A204.1 (cell line): ENCODE measurements around the gene STARD13.

ENCODE experiments used
- FAIRE-seq: peaks from 2 replicates; lab custom pipeline; 2012; peaks lifted over from hg19 to GRCh38; lab: Jason Lieb, UNC

The STARD13 gene

GRCh38 chr13:33110386-33110712, 175.2 kb downstream of the STARD13 start:
- FAIRE-seq: no peak

DNA sequence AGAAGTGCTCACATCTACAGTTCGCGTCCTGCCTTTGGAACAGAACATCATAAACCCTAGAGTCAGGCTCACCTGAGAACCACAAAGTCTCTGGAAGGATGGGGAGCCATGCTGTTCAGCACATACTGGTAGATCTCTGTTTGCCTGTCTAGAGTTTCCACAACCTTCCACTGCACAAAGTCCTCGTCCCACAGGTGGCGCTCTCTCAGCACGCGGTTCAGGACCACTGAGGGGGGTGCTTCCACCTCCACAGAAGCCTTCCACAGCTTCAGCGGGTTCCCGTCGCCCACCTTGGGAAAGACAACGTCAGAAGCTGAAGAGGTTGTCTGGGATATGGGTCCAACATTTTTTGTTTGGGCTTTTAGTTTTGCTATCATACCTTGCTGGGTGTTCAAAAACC, 175.8 kb downstream of the STARD13 start:
- no peak for FAIRE-seq

DNA sequence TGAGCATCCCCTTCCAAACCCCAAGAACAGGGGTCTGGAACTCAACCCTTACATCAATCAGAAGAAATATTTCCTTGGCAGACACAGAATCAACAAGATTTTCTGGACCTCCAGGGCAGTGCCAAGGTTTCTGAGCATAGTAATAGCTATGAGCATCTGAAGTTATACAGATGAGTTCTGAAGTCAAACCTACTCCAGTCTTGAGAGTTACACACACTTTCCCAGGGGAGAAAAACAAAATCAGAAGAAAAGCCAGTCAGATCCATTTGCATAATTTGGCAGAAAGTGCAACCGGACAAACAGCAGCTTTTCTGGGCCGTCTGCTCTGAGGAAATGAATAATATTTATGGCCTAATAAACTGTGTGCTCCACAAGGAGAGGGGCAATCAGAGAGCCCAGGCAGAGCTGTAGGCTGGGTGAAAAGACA, 176.3 kb downstream of the STARD13 start:
- FAIRE-seq: no peak

DNA sequence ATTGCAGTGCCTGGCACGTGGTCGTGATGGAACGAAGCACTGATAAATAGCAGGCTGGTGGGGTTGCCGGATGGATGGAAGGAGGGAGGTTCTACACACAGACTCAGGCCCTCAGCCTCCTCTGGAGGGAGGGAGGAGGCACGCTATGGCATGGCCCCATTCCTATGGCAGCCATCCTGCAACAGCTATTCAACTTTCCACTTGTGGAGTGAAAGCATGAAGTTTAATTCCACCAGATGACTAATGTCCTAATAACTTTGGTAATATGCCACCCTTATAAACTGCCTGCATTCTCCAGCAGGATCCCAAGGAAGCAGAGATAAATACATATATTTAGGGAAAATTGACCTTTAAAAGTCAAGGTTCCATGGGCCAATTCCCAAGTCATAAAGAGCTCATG, 176.9 kb downstream of the STARD13 start:
- FAIRE-seq: no peak

- no peak for FAIRE-seq
Measured at GRCh38 chr13:33107361-33107760, 178.2 kb downstream of the STARD13 start.

DNA sequence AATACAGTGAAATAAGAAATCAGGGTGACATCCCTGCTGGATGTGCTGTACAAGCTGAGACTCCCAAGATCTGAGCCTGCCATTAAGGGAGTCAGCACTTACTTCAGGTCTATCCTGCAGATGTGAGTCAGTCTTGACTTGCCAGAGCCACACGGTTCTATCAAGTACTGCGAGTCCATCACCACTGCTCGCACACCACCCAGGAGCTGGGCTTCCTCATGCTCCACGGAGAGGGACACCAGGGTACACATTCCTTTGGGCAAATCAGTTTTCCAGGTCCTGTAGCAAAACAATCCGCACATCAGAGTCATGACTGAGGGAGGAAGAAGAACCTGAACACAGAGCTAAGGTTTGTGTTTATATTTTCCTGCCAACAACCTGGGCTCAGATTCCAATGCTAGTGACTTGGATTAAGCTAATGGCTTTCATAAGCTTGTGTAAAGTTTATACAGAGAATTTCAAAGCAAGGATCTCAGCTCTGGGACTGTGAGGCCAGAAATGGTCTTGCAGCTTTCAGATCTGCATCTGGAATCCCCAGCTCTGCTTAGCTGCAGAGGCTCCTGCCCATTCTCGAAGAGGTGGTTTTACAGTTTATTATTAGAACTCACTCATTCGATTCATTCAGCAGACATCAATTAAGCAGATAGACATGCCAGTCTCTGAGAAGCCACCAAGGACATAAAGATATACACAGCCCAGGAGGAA, 178.7 kb downstream of the STARD13 start:
- FAIRE-seq: no peak

DNA sequence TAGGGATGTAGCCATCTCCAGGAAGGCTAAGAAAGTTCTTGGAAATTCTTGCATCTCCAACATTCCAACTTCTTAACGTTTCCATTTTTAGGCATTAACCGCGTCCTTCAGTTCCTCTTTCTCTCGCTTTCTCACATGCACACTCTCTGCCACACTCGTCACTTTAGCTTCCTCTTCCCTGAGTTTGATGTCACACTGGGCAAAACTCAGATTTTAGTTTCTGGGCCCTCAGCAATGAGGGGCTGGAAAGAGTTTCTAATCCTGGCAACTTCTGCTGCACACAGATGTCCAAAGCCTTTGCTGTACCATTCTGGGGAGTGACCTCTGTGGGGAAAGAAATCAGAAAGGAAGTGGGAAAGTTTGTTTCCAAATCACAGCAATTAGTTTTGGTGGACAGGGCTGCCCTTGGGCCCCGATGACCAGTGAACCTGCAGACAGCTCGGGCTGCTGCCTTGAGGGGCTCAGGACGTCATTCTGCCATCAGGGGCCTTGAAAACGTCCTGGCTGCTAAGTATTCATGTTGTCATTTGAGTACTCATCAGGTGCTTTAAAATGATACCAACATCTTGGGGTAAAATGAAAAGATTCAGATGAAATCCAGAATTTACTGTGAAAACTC, 180.1 kb downstream of the STARD13 start:
- no peak for FAIRE-seq

DNA sequence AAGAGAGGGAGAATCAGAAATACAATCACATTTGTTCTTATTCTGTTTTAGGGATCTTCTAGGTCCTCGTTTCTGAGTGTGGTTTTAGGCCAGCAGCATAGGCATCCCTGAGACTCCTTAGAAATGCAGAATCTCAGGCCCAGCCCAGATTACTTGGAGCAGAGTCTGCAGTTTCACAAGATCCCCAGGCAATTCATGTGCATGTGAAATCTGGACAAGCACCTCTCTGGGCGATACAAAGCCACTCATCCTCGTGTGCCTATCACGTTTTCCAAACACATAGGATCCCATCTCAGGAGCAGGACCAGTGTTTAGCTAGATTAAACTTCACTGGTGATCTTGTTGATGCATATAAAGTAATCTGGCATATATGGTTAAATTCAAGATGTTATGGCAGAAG, 182.1 kb downstream of the STARD13 start:
- no peak for FAIRE-seq

GRCh38 chr13:33101835-33102234, 183.7 kb downstream of the STARD13 start:
- FAIRE-seq: no peak

GRCh38 chr13:33100886-33101285, 184.7 kb downstream of the STARD13 start:
- FAIRE-seq: no peak

DNA sequence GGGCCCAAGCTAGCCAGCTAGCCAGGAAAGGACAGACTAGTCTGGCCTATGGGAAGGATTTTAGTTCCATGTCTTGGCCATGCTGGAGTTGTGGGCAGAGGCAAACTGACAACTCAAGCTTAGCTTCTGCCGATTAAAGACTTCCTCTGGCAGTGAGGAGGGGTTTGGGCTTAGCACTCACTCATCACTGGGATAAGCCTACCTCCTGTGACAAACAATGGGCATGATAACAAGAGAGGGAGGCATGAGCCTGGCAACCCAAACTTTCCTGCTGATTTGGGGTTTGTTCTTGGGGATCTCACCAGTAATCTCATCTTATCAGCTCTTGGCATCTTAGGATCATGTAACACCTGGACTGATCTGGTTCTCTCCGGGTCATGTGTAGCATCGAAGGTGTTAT, 185.7 kb downstream of the STARD13 start:
- no peak for FAIRE-seq

DNA sequence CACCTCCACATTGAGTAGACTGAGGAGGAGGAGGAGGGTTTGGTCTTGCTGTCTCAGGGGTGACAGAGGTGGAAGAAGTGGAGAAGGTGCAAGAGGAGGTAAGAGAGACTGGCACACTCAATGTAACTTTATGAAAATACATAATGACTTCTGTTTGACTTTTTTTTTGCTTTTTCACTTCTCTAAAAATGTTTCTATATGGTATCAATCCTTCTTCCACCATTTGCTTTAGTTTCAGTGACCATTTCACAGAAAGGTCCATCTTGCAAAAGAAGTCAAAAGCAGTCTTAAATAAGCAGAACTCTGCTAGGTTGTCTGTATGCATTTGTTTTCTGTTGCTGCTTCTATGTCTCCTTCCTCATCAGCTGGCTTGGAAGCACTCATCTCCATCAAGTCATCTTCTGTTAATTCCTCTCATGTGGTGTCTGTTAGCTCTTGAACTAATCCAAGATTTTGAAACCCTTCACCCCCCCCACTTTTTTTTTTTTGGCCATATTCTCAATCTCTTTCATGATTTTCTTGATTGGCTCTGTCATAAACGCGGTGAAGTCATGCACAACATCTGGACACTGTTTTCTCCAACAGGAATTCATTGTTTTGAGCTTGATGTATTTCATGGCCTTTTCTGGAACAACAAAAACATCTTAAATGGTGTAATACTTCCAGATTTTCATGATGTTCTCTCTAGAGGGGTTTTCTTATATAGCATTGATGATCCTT, 188.5 kb downstream of the STARD13 start:
- no peak for FAIRE-seq

GRCh38 chr13:33092073-33092987, 193.2 kb downstream of the STARD13 start:
- FAIRE-seq: no peak

DNA sequence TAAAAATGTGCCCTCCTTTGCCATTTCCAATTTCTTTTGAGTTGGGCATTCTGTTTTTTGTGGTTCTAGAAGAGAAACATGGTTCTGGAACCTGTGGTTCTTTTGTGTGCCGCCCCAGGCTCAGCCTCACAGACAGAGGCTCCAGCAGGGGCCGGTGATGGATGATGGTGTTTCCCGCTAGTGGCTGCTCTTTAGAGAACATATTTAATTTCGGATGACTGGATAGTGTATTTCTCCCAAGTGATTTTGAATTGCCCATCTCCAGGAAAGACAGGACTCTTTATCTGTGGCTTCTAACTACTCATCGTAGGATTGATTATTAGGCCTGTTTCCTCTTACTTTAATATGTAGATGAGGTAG, 194.2 kb downstream of the STARD13 start:
- no peak for FAIRE-seq

- no peak for FAIRE-seq
Measured at GRCh38 chr13:33090755-33091414, 194.7 kb downstream of the STARD13 start.

DNA sequence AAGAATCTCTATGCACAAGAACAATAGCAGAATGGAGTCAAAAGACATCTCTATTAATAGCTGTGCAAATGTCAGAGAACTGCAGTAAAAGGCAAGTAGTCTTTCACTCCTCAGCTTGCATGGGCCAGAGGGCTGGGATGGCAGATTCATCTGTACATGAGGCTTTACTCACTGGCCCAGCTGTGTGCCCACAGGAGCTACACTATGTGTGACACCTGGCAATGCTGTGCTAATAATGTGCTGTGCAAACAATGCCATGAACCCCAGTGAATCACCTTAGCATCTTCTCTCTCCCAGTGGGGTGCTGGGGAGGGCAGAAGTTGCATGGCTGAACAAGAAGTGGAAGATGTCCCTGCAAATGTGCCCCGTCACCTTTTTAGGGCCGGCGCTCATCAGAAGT, 196.2 kb downstream of the STARD13 start:
- no peak for FAIRE-seq

GRCh38 chr13:33087790-33088189, 197.8 kb downstream of the STARD13 start:
- no peak for FAIRE-seq

DNA sequence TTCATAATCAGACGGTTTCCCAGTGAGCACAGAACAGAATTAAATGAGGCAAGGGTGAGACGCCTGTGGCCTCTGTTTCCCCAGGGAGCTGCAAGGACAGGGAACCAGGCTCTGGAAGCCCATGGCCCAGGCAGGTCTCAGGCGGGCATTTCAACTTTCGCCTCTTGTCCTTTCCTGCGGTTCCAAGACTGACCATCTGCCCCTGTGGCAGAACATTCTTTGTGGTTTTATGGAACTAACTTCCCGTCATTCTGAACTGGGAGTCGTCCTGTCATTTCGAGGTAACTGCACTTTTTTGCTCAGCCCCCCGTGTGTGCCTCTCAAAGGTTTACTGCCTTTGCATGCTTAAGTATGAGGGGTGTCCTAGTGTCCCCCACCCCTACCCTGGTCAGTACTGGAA, 198.5 kb downstream of the STARD13 start:
- no peak for FAIRE-seq

DNA sequence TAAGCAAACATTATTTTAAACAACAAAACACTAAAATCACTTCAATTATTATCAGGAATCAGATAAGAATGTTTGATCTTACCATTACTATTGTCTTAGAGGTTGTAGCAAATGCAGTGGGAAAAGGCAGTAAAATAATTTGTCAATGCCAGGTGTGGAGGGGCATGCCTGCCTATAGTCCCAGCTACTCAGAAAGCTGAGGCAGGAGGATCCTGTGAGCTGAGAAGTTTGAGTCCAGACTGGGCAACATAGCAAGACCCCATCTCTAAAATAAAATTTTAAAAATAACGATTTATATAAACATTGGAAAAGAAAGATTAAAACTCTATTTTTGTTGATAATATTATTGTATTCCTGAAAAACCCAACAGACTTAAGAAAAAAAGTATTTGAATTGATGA, 202.5 kb downstream of the STARD13 start:
- FAIRE-seq: no peak

DNA sequence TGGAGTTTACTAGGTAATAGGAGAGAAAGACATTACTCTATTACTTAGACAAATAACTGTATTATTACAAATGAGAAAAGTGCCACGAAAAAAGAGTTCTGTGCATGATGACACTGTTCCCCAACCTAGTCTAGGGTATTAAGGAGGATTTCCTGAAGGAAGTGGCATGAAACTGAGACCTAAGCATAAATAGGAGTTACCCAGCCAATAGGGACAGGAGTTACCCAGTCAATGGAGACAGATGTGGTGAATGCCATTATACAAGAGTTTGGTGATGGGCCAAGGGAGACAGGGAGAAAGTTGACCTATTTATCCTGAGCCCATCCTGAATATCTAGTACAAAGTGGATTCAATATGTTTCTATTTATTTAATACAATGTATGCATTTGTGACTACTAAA, 203.9 kb downstream of the STARD13 start:
- no peak for FAIRE-seq

DNA sequence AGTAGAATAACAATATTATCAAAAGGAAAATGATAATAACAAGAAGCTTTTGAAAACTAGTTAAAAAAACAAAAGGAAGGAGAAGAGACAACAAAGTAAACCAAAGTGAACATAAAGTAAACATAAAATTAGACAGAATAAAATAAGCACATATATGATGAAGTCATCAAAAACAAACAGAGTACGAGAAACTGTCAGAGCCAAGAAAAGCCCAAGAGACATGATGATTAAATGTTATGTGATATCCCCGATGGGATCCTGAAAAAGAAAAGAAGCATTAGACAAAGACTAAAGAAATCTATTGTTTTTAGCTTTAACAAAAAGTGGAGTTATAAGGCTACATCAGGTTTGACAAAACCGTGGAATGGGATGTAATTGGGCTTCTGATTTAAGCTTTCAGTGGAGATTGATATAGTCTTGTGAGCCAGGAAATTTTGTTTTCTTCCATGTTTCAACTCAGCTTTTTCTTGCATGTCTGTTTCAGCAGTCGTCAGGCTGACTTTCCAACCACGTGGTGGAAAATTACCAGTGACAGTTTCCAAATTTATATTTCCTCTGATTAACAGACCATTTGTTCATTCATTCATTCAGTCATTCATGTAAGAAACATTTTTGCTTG, 204.5 kb downstream of the STARD13 start:
- FAIRE-seq: no peak

GRCh38 chr13:33079960-33080359, 205.6 kb downstream of the STARD13 start:
- no peak for FAIRE-seq
